ENCODE data around the gene CWC15. TPM values are rescaled to one million over a fixed set of nuclear protein-coding genes. Genes with fewer than 3 reads are reported as not detected.
"Not testable (repeated sequence)": the region's sequence is repeated elsewhere in the genome, so short reads cannot be mapped to it uniquely, and the experiment has no call there.

The CWC15 gene
- total RNA-seq, 1 experiment from 2014 or later: 48.6 TPM

- Mint-ChIP-seq H3K36me3 (ENCODE audit: insufficient read depth, unreplicated experiment) (no peaks in the 10 kb centered on the region), H3K4me1 (ENCODE audit: low read depth, unreplicated experiment) (no peaks in the 10 kb centered on the region), H3K27ac (ENCODE audit: unreplicated experiment) (no peak overlapping the region), H3K4me3 (ENCODE audit: low read depth, unreplicated experiment) (no peak overlapping the region), H3K9me3 (ENCODE audit: low read depth, unreplicated experiment) (peaks cover 5% of the 10 kb centered on the region), H3K27me3 (ENCODE audit: unreplicated experiment) (no peaks in the 10 kb centered on the region)
- intact Hi-C loops (cut with micrococcal nuclease; ENCODE audit: unreplicated experiment): no loop called here
- no TSS peak for BruUV-seq (replicated peaks)
- no peak for DNase-seq
- CTCF ChIA-PET: no interaction called here
- no peak for TF ChIP-seq CTCF (IDR thresholded peaks at IDR 0.05; ENCODE audit: unreplicated experiment)
These were observed 53.0 kb downstream of the CWC15 start for GRCh38 chr11:94920311-94920710.

- H3K27ac Mint-ChIP-seq (ENCODE audit: unreplicated experiment); CTCF ChIA-PET; BruUV-seq (replicated peaks): not testable (repeated sequence)
These were observed 59.5 kb downstream of the CWC15 start for GRCh38 chr11:94913718-94914394.

GRCh38 chr11:94912806-94913205 lies 60.5 kb downstream of the CWC15 start:
- BruUV-seq (replicated peaks): no TSS peak
- no peak overlapping the region for H3K27ac Mint-ChIP-seq (ENCODE audit: unreplicated experiment)
- no peak overlapping the region for H3K4me3 Mint-ChIP-seq (ENCODE audit: low read depth, unreplicated experiment)
- intact Hi-C loops (cut with micrococcal nuclease; ENCODE audit: unreplicated experiment): no loop called here
- CTCF ChIA-PET: no interaction called here
- H3K27me3 Mint-ChIP-seq (ENCODE audit: unreplicated experiment): no peaks in the 10 kb centered on the region
- H3K4me1 Mint-ChIP-seq (ENCODE audit: low read depth, unreplicated experiment): no peaks in the 10 kb centered on the region
- TF ChIP-seq CTCF (IDR thresholded peaks at IDR 0.05; ENCODE audit: unreplicated experiment): no peak
- no peak for DNase-seq
- H3K9me3 Mint-ChIP-seq (ENCODE audit: low read depth, unreplicated experiment): no peaks in the 10 kb centered on the region
- no peaks in the 10 kb centered on the region for H3K36me3 Mint-ChIP-seq (ENCODE audit: insufficient read depth, unreplicated experiment)

More at GRCh38 chr11:94913718-94914394, 59.5 kb downstream of the CWC15 start:
- H3K27me3 Mint-ChIP-seq (ENCODE audit: unreplicated experiment); intact Hi-C loops (cut with micrococcal nuclease; ENCODE audit: unreplicated experiment); H3K4me1 Mint-ChIP-seq (ENCODE audit: low read depth, unreplicated experiment); DNase-seq; H3K36me3 Mint-ChIP-seq (ENCODE audit: insufficient read depth, unreplicated experiment); H3K9me3 Mint-ChIP-seq (ENCODE audit: low read depth, unreplicated experiment); H3K4me3 Mint-ChIP-seq (ENCODE audit: low read depth, unreplicated experiment): not testable (repeated sequence)

Other genes starting within 250 kb of the CWC15 start
- 22.0 and 24.2 TPM in 2 replicates for gene AMOTL1, start 205.2 kb downstream of the CWC15 start, total RNA-seq (2022)
- gene KDM4D, start 153 bp upstream of the CWC15 start, total RNA-seq (2022): 0.68 and 1.2 TPM in 2 replicates
- not detected in 2 replicates for gene KDM4E, start 51.7 kb upstream of the CWC15 start, total RNA-seq (2022)
- not detected in 2 replicates for gene KDM4F, start 75.9 kb upstream of the CWC15 start, total RNA-seq (2022)
- 27.8 and 33.3 TPM in 2 replicates for gene SRSF8, start 93.4 kb upstream of the CWC15 start, total RNA-seq (2022)
- gene ENDOD1, start 116.3 kb upstream of the CWC15 start, total RNA-seq (2022): 29.4 and 30.3 TPM in 2 replicates

Data from Calu3 (cell line).